22Rv1 (cell line): ENCODE results near the gene LTK.
A peak's percentile ranks its signal among the peaks of the same experiment; 100 is the strongest.

Experiments
- CTCF ChIP-seq: fragments of 450-650 bp; IDR thresholded peaks from 2 replicates; pipeline ENCODE4 v1.5.1; 2017; ENCODE audit warnings: mild to moderate bottlenecking
- ZFX ChIP-seq: fragments of 450-650 bp; IDR thresholded peaks from 2 replicates; pipeline ENCODE4 v1.6.1; 2017; ENCODE audit warnings: antibody characterized with exemption, borderline replicate concordance

GRCh38 chr15:41558400-41559238, 45.0 kb upstream of the LTK start, which contains the start of gene TYRO3:
- TF ChIP-seq CTCF (peak; percentile 12; the same call in 1 of the 2 replicates), ZFX (no peak)
